Heart left ventricle (tissue), 13 donors: ENCODE data around the gene ENAM.

Experiments
- CTCF ChIP-seq, 12 donors: fragments of 200-600 bp; sonication (generic) in 4 of 12; IDR thresholded peaks; one replicate each; pipeline versions ENCODE4 v1.5.0 to v1.8.0; 2018 to 2022; ENCODE audit warnings: antibody characterized with exemption in 12 of 12, mild to moderate bottlenecking in 5 of 12
- POLR2A ChIP-seq, 2 donors: fragments of 450-650 bp; IDR thresholded peaks; one replicate each; pipeline ENCODE4 v1.6.1; 2017; ENCODE audit warnings: antibody characterized with exemption in 2 of 2, mild to moderate bottlenecking in 2 of 2, moderate library complexity in 2 of 2
- donor health status: ischemic (EF 13 %, LVEDD 7.1; RV severe dilation, severe dysfunction).
- donor health status: DM: no; HTN: yes; CAD: no.
- donor health status: DM: no; HTN: no; CAD: no.
- donor health status: ischemic (EF 25% LVEDD 6.9; RV normal size, moderate dysfunction).
- donor health status: ischemic (EF 25% LVEDD 5.7; RV mildly dilated, moderate dysfunction).
- donor health status: ischemic (EF 35%, LVEDD 5.7; RV mildly dilated, moderate dysfunction).
- donor health status: nonischemic (EF 11% LVEDD 7.7; RV severe dilation, severe dysfunction).
- donor health status: DM: yes; HTN: yes; CAD: no.
- donor health status: PGD.
- donor health status: ischemic (EF 29% LVEDD 5.4; RV normal size, mild dysfunction).
- donor health status: nonischemic (EF 23%, LVEDD 6.1; RV moderate dilation, normal function).

- TF ChIP-seq CTCF (IDR thresholded peaks at IDR 0.05): peak; percentile 35 to 65 (median 58)
- no peak for TF ChIP-seq POLR2A (IDR thresholded peaks at IDR 0.05)
Measured at GRCh38 chr4:70601422-70602039, 27.0 kb upstream of the ENAM start.
